GM19397 (cell line): ENCODE measurements around the gene OTX1.
"Not testable (repeated sequence)": the region's sequence is repeated elsewhere in the genome, so short reads cannot be mapped to it uniquely, and the experiment has no call there.

ENCODE experiments used
- ATAC-seq: cut with Tn5 transposase; IDR thresholded peaks from one replicate; pipeline ENCODE4 v1.9.1; 2021; ENCODE audit warnings: mild to moderate bottlenecking, moderate library complexity; ENCODE audit not compliant: unreplicated experiment

OTX1 gene

GRCh38 chr2:63050334-63051041 is at the start of gene OTX1:
TSS of gene OTX1 (plus strand) at chr2:63050830. CDS start at chr2:63052991, 2,161 bp downstream.
- ATAC-seq, result peak; percentile 80

- no peak for ATAC-seq
These were observed 49.1 kb upstream of the OTX1 start for GRCh38 chr2:63001576-63001975.

- no peak for ATAC-seq
These were observed 47.3 kb upstream of the OTX1 start for GRCh38 chr2:63003351-63003750.

- no peak for ATAC-seq
These were observed 42.7 kb upstream of the OTX1 start for GRCh38 chr2:63007813-63008458.

- ATAC-seq, result no peak
These were observed 41.8 kb upstream of the OTX1 start for GRCh38 chr2:63008838-63009237.

- no peak for ATAC-seq
These were observed 41.1 kb upstream of the OTX1 start for GRCh38 chr2:63009490-63009889.

GRCh38 chr2:63012541-63012940 is 38.1 kb upstream of the OTX1 start:
- no peak for ATAC-seq

- no peak for ATAC-seq
These were observed 37.2 kb upstream of the OTX1 start for GRCh38 chr2:63013438-63013837.

- no peak for ATAC-seq
These were observed 35.2 kb upstream of the OTX1 start for GRCh38 chr2:63015389-63015788.

- no peak for ATAC-seq
These were observed 32.2 kb upstream of the OTX1 start for GRCh38 chr2:63018439-63018838.

GRCh38 chr2:63019686-63020085 is 30.9 kb upstream of the OTX1 start:
- ATAC-seq, result not testable (repeated sequence)

- no peak for ATAC-seq
These were observed 27.2 kb upstream of the OTX1 start for GRCh38 chr2:63023444-63023843.

GRCh38 chr2:63027220-63027619 is 23.4 kb upstream of the OTX1 start:
- no peak for ATAC-seq

GRCh38 chr2:63029058-63029457 is 21.6 kb upstream of the OTX1 start:
- ATAC-seq, result no peak

GRCh38 chr2:63034526-63034925 is 16.1 kb upstream of the OTX1 start:
- no peak for ATAC-seq

- ATAC-seq, result no peak
These were observed 15.5 kb upstream of the OTX1 start for GRCh38 chr2:63035169-63035568.

- ATAC-seq, result no peak
These were observed 15.0 kb upstream of the OTX1 start for GRCh38 chr2:63035660-63036059.

GRCh38 chr2:63038034-63038433 is 12.6 kb upstream of the OTX1 start:
- ATAC-seq, result no peak

GRCh38 chr2:63040586-63040985 is 10.0 kb upstream of the OTX1 start:
- no peak for ATAC-seq

GRCh38 chr2:63041592-63041991 is 9.0 kb upstream of the OTX1 start:
- ATAC-seq, result no peak

- ATAC-seq, result no peak
These were observed 6.0 kb upstream of the OTX1 start for GRCh38 chr2:63044362-63045327.
